LoVo (cell line): ENCODE results near the gene FKTN.

Experiments
- DNase-seq: peaks from one replicate; pipeline ENCODE4 v3.0.0-alpha.2; 2016; ENCODE audit warnings: low spot score

FKTN gene

GRCh38 chr9:105632807-105633206, 74.9 kb downstream of the FKTN start:
- DNase-seq: no peak

- DNase-seq: no peak
These were observed 75.5 kb downstream of the FKTN start for GRCh38 chr9:105633411-105633810.

GRCh38 chr9:105636331-105636730, 78.4 kb downstream of the FKTN start:
- no peak for DNase-seq

GRCh38 chr9:105637787-105638395, 80.0 kb downstream of the FKTN start:
- no peak for DNase-seq

GRCh38 chr9:105639936-105640335, 82.0 kb downstream of the FKTN start:
- DNase-seq: no peak

GRCh38 chr9:105643795-105644194, 85.9 kb downstream of the FKTN start:
- DNase-seq: no peak

- no peak for DNase-seq
These were observed 89.1 kb downstream of the FKTN start for GRCh38 chr9:105646879-105647594.

GRCh38 chr9:105647595-105648349, 89.8 kb downstream of the FKTN start:
- DNase-seq: no peak

GRCh38 chr9:105651806-105652205, 93.9 kb downstream of the FKTN start:
- DNase-seq: no peak

- DNase-seq: peak; percentile 59
These were observed 98.4 kb downstream of the FKTN start for GRCh38 chr9:105656131-105656921.

GRCh38 chr9:105658351-105658750, 100.4 kb downstream of the FKTN start:
- DNase-seq: no peak

- no peak for DNase-seq
These were observed 103.1 kb downstream of the FKTN start for GRCh38 chr9:105661011-105661410.

GRCh38 chr9:105662184-105663104, 104.5 kb downstream of the FKTN start, which contains the start of gene TAL2:
TSS of gene TAL2 (plus strand) at chr9:105662457. CDS start at chr9:105662497, 40 bp downstream.
- DNase-seq: no peak

GRCh38 chr9:105663914-105664313, 106.0 kb downstream of the FKTN start:
- DNase-seq: no peak

GRCh38 chr9:105667867-105668266, 109.9 kb downstream of the FKTN start:
- no peak for DNase-seq

- no peak for DNase-seq
These were observed 112.4 kb downstream of the FKTN start for GRCh38 chr9:105670315-105670714.

GRCh38 chr9:105670775-105671174, 112.8 kb downstream of the FKTN start:
- no peak for DNase-seq

- peak; percentile 25 for DNase-seq
These were observed 114.8 kb downstream of the FKTN start for GRCh38 chr9:105672711-105673234.

- DNase-seq: no peak
These were observed 116.0 kb downstream of the FKTN start for GRCh38 chr9:105673850-105674387.

GRCh38 chr9:105676351-105676923, 118.5 kb downstream of the FKTN start:
- no peak for DNase-seq
